Measurements from ENCODE around the gene TM4SF18. TPM values are rescaled to one million over a fixed set of nuclear protein-coding genes. Genes with fewer than 3 reads are reported as not detected.

The TM4SF18 gene
- total RNA-seq, 2 donors from 2014 or later, result 7.9 to 13.2 TPM

DNA sequence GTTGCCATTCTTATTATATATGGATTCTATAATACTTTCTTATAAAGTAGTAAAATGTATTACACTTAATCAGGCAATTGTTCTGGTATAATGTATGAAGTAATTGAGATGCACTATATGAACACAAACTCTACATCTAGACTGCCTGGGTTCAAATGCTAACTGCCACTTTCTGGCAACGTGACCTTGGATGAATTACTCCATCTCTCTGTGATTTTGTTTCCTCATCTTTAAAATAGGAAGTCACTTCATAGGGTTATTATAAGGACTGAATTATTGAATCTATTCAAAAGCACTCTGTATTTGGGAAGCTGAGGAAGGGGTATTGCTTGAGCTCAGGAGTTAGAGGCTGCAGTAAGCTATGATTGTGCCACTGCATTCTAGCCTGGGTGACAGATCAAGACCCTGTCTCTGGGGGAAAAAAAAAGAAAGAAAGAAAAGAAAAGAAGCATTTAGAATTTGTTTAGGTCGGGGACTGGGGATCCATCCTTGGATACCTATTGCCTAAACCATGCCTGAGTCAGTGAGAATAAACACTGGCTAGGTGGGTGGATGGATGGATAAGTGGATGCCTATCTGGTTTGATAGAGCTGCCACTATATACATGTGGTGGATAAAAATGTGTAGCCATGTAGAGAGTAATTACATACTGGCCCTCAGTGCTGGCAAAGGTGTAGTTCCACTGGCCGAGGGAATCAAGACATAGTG, 41.5 kb upstream of the TM4SF18 start:
- no peak for DNase-seq
- no peaks in the 10 kb centered on the region for H3K27me3 ChIP-seq
- peaks cover 70% of the 10 kb centered on the region for H3K4me1 ChIP-seq
- WGBS, 2 donors, result 75 to 77% methylated on average over 3 of the region's 3 CpGs
- peak overlapping the region; percentile 86 to 99 (median 92) for H3K27ac ChIP-seq
- ATAC-seq, result no peak
- no peaks in the 10 kb centered on the region for H3K9me3 ChIP-seq
- no peaks in the 10 kb centered on the region for H3K36me3 ChIP-seq (replicated peaks in 1 of 2; ENCODE audit: insufficient read depth in 1 of 2, low read depth in 2 of 2)
- TF ChIP-seq, protein P1, sequence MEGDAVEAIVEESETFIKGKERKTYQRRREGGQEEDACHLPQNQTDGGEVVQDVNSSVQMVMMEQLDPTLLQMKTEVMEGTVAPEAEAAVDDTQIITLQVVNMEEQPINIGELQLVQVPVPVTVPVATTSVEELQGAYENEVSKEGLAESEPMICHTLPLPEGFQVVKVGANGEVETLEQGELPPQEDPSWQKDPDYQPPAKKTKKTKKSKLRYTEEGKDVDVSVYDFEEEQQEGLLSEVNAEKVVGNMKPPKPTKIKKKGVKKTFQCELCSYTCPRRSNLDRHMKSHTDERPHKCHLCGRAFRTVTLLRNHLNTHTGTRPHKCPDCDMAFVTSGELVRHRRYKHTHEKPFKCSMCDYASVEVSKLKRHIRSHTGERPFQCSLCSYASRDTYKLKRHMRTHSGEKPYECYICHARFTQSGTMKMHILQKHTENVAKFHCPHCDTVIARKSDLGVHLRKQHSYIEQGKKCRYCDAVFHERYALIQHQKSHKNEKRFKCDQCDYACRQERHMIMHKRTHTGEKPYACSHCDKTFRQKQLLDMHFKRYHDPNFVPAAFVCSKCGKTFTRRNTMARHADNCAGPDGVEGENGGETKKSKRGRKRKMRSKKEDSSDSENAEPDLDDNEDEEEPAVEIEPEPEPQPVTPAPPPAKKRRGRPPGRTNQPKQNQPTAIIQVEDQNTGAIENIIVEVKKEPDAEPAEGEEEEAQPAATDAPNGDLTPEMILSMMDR (IDR thresholded peaks at IDR 0.05), result no peak
- no peak for TF ChIP-seq POLR2A (IDR thresholded peaks at IDR 0.05)
- intact Hi-C loops (cut with DNase I), result no loop called here
- H3K4me3 ChIP-seq, result no peak overlapping the region

DNA sequence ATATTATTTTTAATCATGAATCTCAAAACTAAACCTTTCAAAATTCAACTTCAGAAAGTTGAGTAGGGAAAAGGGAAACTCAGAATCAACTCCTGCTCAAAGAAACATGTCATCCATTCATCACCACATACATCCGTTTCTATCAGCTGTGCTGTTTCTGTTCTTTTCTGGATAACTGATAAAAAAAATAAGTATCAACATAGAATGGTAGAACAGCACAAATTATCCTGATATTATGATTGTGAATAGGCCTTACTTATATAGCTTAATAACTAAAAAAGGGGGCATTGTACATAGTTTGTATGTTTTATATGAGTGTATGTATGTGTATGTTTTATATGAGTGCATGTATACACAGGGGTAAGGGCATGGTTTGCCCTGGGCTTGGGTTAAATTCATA, 41.0 kb upstream of the TM4SF18 start:
- intact Hi-C loops (cut with DNase I), result no loop called here
- no peak for ATAC-seq
- Histone ChIP-seq H3K27me3 (no peaks in the 10 kb centered on the region), H3K4me1 (peaks cover 75% of the 10 kb centered on the region), H3K4me3 (no peak overlapping the region), H3K27ac (peak overlapping the region in 2 of 4 donors; percentile 86 to 95), H3K36me3 (replicated peaks in 1 of 2; ENCODE audit: insufficient read depth in 1 of 2, low read depth in 2 of 2) (no peaks in the 10 kb centered on the region), H3K9me3 (no peaks in the 10 kb centered on the region)
- TF ChIP-seq POLR2A (IDR thresholded peaks at IDR 0.05), result no peak
- TF ChIP-seq, protein P1 (IDR thresholded peaks at IDR 0.05), result no peak
- 23 to 32% methylated on average over 1 of the region's 1 CpG for WGBS, 2 donors
- no peak for DNase-seq

DNA sequence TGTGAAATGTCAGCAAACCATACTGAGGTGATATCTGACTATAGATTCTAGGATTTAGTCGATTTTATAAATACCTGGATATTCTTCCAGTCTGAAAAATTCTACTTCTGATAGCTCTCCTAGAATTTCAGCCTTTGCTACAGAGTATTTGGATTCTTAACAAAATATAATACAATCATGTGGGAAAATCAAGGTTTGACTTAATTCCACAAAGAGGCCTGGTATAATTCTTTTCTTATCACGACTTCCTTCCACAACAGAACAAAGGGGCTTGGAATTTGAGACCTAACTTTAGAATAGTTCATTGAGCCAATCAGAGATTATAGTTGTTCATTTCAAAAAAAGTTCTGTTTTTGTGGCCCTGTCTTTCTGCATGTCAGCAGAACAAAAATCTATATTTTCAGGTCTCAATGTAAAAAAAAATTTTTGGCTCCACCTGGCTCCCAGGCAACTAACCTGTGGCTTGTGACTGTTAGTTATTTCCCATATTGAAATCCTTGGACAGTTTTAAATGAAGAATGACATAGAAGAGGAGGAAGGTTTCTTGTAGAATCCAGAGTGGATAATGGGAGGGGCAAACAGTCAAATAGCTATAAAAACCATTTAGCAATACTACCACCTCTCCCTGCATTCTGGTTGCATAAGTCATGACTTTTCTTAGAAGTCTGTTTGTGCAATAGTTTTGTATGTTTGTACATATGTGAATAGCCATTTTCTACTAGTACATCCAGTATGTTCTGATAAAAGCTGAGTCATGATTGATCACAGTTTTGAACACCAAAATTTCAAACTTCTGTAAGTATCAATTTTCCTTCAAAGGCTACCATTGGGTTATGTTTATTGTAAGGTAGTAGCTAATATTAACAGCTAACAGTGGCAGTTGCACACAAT, 40.0 kb upstream of the TM4SF18 start:
- Histone ChIP-seq H3K4me1 (peaks cover 75% of the 10 kb centered on the region), H3K36me3 (replicated peaks in 1 of 2; ENCODE audit: insufficient read depth in 1 of 2, low read depth in 2 of 2) (no peaks in the 10 kb centered on the region), H3K9me3 (no peaks in the 10 kb centered on the region), H3K27me3 (no peaks in the 10 kb centered on the region), H3K4me3 (no peak overlapping the region), H3K27ac (peak overlapping the region; percentile 23 to 86 (median 36))
- DNase-seq (no peak), ATAC-seq (no peak)
- TF ChIP-seq, protein P1 (IDR thresholded peaks at IDR 0.05), result no peak
- TF ChIP-seq POLR2A (IDR thresholded peaks at IDR 0.05), result no peak
- WGBS, 2 donors, result 31 to 39% methylated on average over 2 of the region's 2 CpGs
- intact Hi-C loops (cut with DNase I), result no loop called here

DNA sequence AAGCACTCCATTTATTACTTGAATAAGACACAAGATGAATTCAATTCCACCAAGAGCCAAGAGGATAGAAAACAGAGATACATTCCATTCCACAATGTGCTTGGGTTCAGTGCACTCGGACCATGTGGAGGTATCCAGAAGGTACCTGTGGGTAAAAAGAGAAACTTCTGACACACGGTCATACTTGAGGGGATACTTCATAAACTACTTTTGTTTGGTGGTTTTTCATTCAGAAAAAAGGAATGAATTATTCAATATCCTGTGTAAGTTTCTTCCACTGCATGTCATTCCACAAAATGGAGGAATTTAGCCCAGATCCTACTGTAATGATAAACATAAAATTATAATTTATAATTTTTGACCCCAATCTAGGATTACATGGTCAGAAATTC, 38.3 kb upstream of the TM4SF18 start:
- Histone ChIP-seq H3K36me3 (replicated peaks in 1 of 2; ENCODE audit: insufficient read depth in 1 of 2, low read depth in 2 of 2) (no peaks in the 10 kb centered on the region), H3K27ac (peak overlapping the region in 3 of 4 donors; percentile 33 to 86 (median 46)), H3K4me1 (peaks cover 72% of the 10 kb centered on the region), H3K27me3 (no peaks in the 10 kb centered on the region), H3K9me3 (no peaks in the 10 kb centered on the region), H3K4me3 (no peak overlapping the region)
- 65 to 77% methylated on average over 2 of the region's 2 CpGs for WGBS, 2 donors
- ATAC-seq (no peak), DNase-seq (no peak)
- TF ChIP-seq, protein P1 (IDR thresholded peaks at IDR 0.05), result no peak
- TF ChIP-seq POLR2A (IDR thresholded peaks at IDR 0.05), result no peak
- intact Hi-C loops (cut with DNase I), result no loop called here

Measured in body of pancreas (tissue), 4 donors.